ENCODE measurements around the gene ORMDL2.
A peak's percentile ranks its signal among the peaks of the same experiment; 100 is the strongest.

DNA sequence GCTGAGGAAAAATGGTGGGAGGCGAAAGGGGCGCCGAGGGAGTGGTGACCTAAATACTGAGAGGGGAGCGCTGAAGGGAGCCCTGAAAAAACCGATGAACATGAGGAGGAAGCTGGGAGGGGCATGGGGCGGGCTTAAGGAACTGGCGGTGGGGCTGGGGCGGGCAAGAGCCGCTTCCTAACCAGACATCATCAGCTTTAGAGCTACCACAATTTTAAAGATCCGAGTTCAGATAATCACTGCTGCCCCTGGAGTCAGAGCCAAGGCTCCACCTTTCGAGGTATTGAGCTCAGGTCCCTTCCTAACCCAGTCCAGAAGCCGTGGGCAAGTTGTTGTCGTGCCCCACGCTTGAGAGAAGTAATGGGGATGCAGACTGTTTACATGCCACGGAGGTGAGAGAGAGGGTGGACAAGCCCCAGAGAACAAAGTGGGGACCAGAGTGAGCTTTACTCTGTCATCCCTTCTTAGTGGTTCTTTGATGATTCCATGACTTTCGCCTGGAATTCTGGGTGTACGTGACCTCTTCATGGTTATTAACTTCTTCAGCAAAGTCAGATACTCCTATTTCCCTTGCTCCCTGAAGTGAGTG is 393 bp downstream of the ORMDL2 start:
- no peak for TF ChIP-seq CTCF (IDR thresholded peaks at IDR 0.05)
- peak in 1 of 2 donors; percentile 28 for TF ChIP-seq POLR2A (IDR thresholded peaks at IDR 0.05)

All from thyroid gland (tissue), 4 donors.